ENCODE results near the gene CHMP1A.
"Not testable (repeated sequence)": the region's sequence is repeated elsewhere in the genome, so short reads cannot be mapped to it uniquely, and the experiment has no call there.

Gene CHMP1A

DNA sequence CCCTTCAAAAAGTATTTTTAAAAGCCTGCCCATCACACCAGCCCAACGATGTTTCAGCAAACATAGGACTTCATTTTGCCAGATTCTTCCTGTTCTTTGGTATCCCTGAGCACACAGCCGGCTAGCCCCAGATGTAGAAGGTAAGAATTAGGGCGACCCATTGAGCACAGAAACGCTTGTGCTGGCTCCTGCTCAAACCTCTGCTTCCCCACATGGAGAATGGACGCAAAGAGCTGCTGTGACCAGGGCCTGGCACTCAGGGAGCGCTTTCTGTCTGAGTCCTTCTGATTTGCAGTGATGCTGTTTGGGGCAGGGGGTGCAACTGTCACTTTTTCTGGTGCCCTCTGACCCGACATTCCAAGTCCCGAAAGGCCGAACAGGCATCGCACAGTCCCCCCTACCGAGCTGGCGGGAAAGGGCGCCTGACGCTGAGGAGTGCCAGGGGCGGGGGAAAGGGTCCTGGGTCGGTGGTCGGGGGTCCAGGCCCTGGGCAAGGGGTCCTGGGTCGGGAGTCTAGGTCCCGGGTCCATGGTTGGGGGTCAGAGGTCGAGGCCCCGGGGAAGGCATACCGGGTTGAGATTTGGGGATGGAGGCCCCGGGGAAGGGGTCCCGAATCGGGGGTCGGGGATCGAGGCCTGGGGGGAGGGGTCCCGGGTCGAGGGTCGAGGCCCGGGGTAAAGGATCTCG, 930 bp downstream of the CHMP1A start:
- DNase-seq = no peak

DNA sequence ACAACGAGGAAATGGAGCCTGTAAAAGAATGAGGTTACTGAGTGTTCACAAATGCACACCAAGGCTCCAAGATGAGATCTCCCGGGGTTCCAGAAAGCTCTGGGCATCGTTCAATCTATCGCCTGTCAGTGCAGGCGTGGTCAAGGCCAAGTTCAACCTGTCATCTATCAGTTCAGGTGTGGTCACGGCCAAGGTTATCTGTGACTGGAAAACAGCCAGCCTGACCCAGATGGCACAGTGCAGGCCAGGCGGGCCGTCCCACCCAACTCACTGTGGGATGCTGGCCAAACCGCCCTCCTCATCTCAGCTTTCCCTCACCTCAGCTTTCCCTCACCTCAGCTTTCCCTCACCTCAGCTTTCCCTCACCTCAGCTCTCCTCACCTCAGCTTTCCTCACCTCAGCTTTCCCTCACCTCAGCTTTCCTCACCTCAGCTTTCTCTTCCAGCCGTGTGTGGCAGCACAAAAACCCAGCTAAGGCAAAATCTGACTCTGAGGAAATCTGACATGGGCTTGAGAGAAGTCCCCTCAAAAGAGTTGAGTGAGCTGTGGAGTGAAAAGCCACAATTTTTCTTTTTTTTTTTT, 2.4 kb downstream of the CHMP1A start:
- DNase-seq = no peak

- no peak for DNase-seq
Observed at GRCh38 chr16:89653656-89654295, 3.7 kb downstream of the CHMP1A start.

DNA sequence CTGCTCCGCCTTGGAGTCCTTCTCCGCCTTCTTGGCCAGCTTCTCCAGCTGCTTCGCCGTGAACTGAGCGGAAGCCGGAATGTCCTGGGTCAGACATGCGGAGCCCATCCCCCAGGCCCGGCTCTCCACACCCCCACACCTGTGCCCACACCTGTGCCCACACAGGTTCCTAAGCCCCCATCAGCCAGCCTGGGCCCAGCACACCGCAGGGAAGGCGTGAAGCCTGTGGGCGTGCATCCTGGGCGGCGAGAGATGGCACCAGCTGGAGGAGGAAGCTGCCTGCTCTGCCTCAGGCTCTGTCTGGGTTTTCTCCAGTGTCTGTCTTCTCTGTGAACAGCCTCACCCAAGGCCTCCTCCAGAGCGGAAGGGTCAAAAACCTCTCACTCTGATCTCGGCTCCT, 5.9 kb downstream of the CHMP1A start:
- DNase-seq = no peak

DNA sequence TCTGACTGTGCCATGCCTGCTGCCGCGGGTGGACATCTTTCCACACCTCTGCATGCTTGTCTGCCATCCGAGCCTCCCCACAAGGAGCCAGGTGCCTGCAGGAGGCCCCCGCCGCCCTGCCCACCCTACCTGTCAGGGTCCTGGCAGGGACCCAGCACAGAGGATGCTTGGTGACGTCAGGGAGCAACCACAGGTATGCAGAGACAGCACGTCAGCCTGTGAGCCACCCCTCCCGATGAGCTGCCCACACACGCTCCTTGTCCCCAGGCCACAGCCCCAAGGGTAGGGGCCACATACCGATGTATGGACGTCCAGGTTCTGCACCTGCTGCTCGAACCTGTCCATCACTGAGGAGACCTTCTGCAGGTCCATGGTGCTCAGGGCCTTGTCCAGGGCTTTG, 10.6 kb downstream of the CHMP1A start:
- no peak for DNase-seq

- no peak for DNase-seq
Observed at GRCh38 chr16:89646270-89646669, 11.2 kb downstream of the CHMP1A start.

GRCh38 chr16:89645122-89645521, 12.4 kb downstream of the CHMP1A start:
- no peak for DNase-seq

GRCh38 chr16:89643769-89644300, 13.7 kb downstream of the CHMP1A start:
- DNase-seq = no peak

GRCh38 chr16:89642574-89642973, 14.9 kb downstream of the CHMP1A start:
- no peak for DNase-seq

GRCh38 chr16:89641458-89642119, 15.9 kb downstream of the CHMP1A start:
- DNase-seq = no peak

GRCh38 chr16:89639385-89639784, 18.1 kb downstream of the CHMP1A start:
- no peak for DNase-seq

GRCh38 chr16:89638455-89638854, 19.1 kb downstream of the CHMP1A start:
- no peak for DNase-seq

- no peak for DNase-seq
Observed at GRCh38 chr16:89637379-89637778, 20.1 kb downstream of the CHMP1A start.

GRCh38 chr16:89636663-89637062, 20.8 kb downstream of the CHMP1A start:
- no peak for DNase-seq

DNA sequence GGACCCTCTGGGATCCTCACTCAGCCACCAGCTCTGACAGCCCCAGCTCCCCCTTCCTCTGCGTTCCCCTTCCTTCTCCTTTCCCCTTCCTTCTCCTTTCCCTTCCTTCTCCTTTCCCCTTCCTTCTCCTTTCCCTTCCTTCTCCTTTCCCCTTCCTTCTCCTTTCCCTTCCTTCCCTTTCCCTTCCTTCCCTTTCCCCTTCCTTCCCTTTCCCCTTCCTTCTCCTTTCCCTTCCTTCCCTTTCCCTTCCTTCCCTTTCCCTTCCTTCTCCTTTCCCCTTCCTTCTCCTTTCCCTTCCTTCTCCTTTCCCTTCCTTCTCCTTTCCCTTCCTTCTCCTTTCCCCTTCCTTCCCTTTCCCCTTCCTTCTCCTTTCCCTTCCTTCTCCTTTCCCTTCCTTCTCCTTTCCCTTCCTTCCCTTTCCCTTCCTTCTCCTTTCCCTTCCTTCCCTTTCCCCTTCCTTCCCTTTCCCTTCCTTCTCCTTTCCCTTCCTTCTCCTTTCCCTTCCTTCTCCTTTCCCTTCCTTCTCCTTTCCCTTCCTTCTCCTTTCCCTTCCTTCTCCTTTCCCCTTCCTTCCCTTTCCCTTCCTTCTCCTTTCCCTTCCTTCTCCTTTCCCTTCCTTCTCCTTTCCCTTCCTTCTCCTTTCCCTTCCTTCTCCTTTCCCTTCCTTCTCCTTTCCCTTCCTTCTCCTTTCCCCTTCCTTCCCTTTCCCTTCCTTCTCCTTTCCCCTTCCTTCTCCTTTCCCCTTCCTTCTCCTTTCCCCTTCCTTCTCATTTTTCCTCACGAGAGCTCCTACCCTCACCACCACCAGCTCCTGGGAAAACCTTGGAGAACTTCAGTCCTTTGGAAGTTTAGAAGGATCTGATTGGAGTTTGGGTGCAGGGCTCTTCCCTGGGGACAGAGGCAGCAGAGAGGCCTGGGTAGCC, 22.8 kb downstream of the CHMP1A start:
- DNase-seq = not testable (repeated sequence)

DNA sequence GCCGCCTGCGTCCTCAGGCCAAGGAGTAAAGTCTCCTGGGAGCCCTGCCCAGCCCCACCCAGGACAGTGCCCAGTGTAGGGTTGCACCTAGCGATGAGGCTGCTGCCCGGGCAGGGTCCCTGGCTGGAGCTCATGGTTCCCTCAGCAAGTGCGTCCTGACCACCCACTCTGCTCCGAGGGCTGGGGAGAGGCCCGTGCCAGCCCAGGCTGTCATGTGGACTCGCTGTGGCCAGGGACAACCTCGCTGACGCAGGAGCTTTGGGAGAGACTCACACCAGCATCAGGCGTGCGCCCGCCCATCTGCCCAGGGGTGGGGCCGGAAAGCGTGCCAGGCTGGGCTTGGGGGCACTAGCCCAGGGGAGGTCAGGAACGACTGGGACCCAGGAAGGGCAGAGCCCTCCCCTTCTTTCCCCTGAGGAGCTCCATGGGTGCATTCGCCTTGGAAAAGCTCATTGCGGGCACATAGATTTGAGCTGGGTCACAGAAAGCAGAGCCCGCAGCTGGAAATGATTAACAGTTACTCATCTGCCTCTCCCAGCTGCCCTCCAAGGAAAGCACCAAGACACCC, 24.4 kb downstream of the CHMP1A start:
- no peak for DNase-seq

- DNase-seq = no peak
Observed at GRCh38 chr16:89629827-89630610, 27.5 kb downstream of the CHMP1A start.

DNA sequence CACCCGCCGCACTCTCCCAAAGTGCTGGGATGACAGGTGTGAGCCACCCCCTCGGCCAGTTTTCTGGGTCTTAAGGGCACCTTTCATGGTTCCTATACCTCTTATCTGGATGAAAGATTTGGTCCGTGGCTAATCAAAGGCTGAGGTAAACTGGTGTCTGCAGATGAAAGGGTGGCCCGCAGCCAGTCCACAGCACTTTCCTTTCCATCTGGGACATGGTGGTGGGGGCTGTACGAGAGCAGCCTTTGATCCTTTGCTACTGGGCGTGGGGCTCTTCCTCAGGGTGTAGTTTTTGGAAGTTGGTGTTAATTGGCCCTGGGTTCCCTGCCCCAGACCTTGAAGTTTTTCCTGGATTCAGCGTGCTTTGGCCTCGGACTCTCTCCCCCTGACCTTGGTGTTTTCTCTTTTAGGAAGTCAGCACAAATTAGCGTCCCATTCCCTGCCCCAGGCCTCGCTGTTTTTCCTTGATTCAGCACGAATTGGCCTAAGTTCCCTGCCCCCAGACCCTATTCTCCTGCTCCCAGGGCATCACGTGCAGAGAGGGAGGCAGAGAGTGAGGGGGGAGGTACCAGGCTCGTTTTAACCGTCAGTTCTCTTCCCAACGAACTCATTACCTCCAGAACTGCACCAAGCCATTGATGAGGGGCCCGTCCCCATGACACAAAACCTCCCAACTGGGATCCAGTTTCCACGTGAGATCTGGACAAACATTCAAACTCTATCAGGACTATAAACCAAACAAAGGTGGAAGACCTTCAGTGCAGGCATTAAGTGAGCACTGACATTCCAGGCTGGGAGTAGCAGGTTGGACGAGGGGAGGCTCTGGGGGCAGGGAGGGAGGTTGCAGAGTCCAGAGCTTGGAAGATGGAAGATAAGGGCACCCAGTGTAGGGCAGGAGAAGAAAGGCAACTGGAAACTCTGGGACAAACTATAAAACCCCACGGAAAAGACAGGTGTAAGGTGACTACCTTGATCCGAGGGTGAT, 32.4 kb downstream of the CHMP1A start:
- no peak for DNase-seq

- no peak for DNase-seq
Observed at GRCh38 chr16:89623511-89624261, 33.8 kb downstream of the CHMP1A start.
